Endothelial cell (in vitro differentiated cells): ENCODE measurements around the gene PLEKHG7. TPM values are rescaled to one million over a fixed set of nuclear protein-coding genes. Genes with fewer than 3 reads are reported as not detected.
A peak's percentile ranks its signal among the peaks of the same experiment; 100 is the strongest.

ENCODE experiments used
- DNase-seq: peaks from one replicate; pipeline ENCODE4 v3.0.0; 2021; ENCODE audit warnings: low spot score
- H3K27ac Mint-ChIP-seq: one replicate; pipeline ENCODE4 v1.8.0; 2021; ENCODE audit warnings: mixed read lengths, inconsistent platforms; ENCODE audit not compliant: unreplicated experiment
- H3K27me3 Mint-ChIP-seq: one replicate; pipeline ENCODE4 v1.8.0; 2021; ENCODE audit warnings: mild to moderate bottlenecking, moderate library complexity, mixed read lengths, inconsistent platforms; ENCODE audit not compliant: unreplicated experiment
- H3K36me3 Mint-ChIP-seq: one replicate; pipeline ENCODE4 v1.8.0; 2021; ENCODE audit warnings: mild to moderate bottlenecking, low read depth, mixed read lengths, inconsistent platforms; ENCODE audit not compliant: unreplicated experiment
- H3K4me1 Mint-ChIP-seq: one replicate; pipeline ENCODE4 v1.8.0; 2021; ENCODE audit warnings: mild to moderate bottlenecking, mixed read lengths, inconsistent platforms; ENCODE audit not compliant: unreplicated experiment
- H3K4me3 Mint-ChIP-seq: one replicate; pipeline ENCODE4 v1.8.0; 2021; ENCODE audit warnings: mild to moderate bottlenecking, mixed read lengths, inconsistent platforms; ENCODE audit not compliant: unreplicated experiment
- H3K9me3 Mint-ChIP-seq: one replicate; pipeline ENCODE4 v1.8.0; 2021; ENCODE audit warnings: mixed read lengths, inconsistent platforms; ENCODE audit not compliant: unreplicated experiment
- total RNA-seq: library from RNA; stranded (reverse); fragmentation: NEBNext Ultra II Directional; extraction: Animal tissue kit (Norgen Biotek cat#: 25700); gene quantifications from one replicate; pipeline ENCODE4 v1.2.1, GENCODE V29; 2021; ENCODE audit not compliant: unreplicated experiment
- TF ChIP-seq, protein P1 (sequence below): fragments of 200-600 bp; sonication (generic); IDR thresholded peaks from one replicate; pipeline ENCODE4 v1.5.0; 2021; ENCODE audit warnings: antibody characterized with exemption; ENCODE audit not compliant: unreplicated experiment

Gene PLEKHG7
- total RNA-seq, 1 donor from 2014 or later: not detected

GRCh38 chr12:92762773-92763172 lies 60.0 kb downstream of the PLEKHG7 start:
- Mint-ChIP-seq H3K4me3 (no peak overlapping the region), H3K27ac (no peak overlapping the region)

DNA sequence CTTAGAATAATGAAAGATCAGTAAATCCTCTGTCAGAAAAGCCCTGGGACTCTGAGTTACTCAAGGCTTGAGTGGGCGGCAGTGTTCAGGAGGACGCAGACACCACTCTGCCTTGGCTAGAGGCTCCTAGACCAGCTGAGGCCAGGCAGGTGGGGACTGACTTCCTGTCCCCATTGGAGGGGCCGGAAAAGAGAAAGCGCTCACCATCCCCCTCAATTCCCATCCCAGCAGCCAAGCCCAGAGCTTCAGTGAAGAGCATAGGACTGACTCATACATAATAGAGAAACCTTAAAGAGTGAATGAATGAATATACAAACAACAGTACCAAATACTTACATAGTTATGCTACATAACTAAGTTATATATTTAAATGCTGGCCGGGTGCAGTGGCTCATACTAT lies 62.0 kb downstream of the PLEKHG7 start:
- TF ChIP-seq, protein P1, sequence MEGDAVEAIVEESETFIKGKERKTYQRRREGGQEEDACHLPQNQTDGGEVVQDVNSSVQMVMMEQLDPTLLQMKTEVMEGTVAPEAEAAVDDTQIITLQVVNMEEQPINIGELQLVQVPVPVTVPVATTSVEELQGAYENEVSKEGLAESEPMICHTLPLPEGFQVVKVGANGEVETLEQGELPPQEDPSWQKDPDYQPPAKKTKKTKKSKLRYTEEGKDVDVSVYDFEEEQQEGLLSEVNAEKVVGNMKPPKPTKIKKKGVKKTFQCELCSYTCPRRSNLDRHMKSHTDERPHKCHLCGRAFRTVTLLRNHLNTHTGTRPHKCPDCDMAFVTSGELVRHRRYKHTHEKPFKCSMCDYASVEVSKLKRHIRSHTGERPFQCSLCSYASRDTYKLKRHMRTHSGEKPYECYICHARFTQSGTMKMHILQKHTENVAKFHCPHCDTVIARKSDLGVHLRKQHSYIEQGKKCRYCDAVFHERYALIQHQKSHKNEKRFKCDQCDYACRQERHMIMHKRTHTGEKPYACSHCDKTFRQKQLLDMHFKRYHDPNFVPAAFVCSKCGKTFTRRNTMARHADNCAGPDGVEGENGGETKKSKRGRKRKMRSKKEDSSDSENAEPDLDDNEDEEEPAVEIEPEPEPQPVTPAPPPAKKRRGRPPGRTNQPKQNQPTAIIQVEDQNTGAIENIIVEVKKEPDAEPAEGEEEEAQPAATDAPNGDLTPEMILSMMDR: no peak
- H3K27me3 Mint-ChIP-seq: peaks cover 2% of the 10 kb centered on the region
- no peaks in the 10 kb centered on the region for H3K9me3 Mint-ChIP-seq
- H3K36me3 Mint-ChIP-seq: no peaks in the 10 kb centered on the region
- peaks cover 14% of the 10 kb centered on the region for H3K4me1 Mint-ChIP-seq
- DNase-seq: no peak
- H3K27ac Mint-ChIP-seq: no peak overlapping the region
- no peak overlapping the region for H3K4me3 Mint-ChIP-seq

More at GRCh38 chr12:92762773-92763172, 60.0 kb downstream of the PLEKHG7 start:
- peaks cover 2% of the 10 kb centered on the region for H3K27me3 Mint-ChIP-seq
- peaks cover 6% of the 10 kb centered on the region for H3K4me1 Mint-ChIP-seq
- no peaks in the 10 kb centered on the region for H3K9me3 Mint-ChIP-seq
- no peak for DNase-seq
- TF ChIP-seq, protein P1: no peak
- no peaks in the 10 kb centered on the region for H3K36me3 Mint-ChIP-seq

GRCh38 chr12:92765871-92766270 lies 63.1 kb downstream of the PLEKHG7 start:
- H3K27ac Mint-ChIP-seq: no peak overlapping the region

GRCh38 chr12:92769124-92769901 lies 66.5 kb downstream of the PLEKHG7 start:
- Mint-ChIP-seq H3K27me3 (peaks cover 2% of the 10 kb centered on the region), H3K36me3 (no peaks in the 10 kb centered on the region), H3K9me3 (no peaks in the 10 kb centered on the region), H3K27ac (peak overlapping the region; percentile 28), H3K4me3 (no peak overlapping the region), H3K4me1 (peaks cover 13% of the 10 kb centered on the region)
- TF ChIP-seq, protein P1: no peak
- DNase-seq: no peak

More at GRCh38 chr12:92765871-92766270, 63.1 kb downstream of the PLEKHG7 start:
- Mint-ChIP-seq H3K36me3 (no peaks in the 10 kb centered on the region), H3K9me3 (no peaks in the 10 kb centered on the region), H3K27me3 (peaks cover 2% of the 10 kb centered on the region), H3K4me3 (no peak overlapping the region), H3K4me1 (peaks cover 16% of the 10 kb centered on the region)
- TF ChIP-seq, protein P1: no peak
- DNase-seq: no peak

GRCh38 chr12:92771001-92771400 lies 68.2 kb downstream of the PLEKHG7 start:
- no peaks in the 10 kb centered on the region for H3K9me3 Mint-ChIP-seq
- H3K4me1 Mint-ChIP-seq: peaks cover 10% of the 10 kb centered on the region
- TF ChIP-seq, protein P1: no peak
- H3K36me3 Mint-ChIP-seq: no peaks in the 10 kb centered on the region
- no peak overlapping the region for H3K27ac Mint-ChIP-seq
- no peak for DNase-seq
- no peaks in the 10 kb centered on the region for H3K27me3 Mint-ChIP-seq
- H3K4me3 Mint-ChIP-seq: no peak overlapping the region
